H4 (cell line): ENCODE data around the gene RSPH1. TPM values are rescaled to one million over a fixed set of nuclear protein-coding genes. Genes with fewer than 3 reads are reported as not detected.

Source experiments
- DNase-seq: peaks from one replicate; pipeline ENCODE4 v3.0.0-alpha.2; 2015; ENCODE audit warnings: low spot score
- total RNA-seq: library from RNA; depleted of rRNA; stranded (reverse); fragments of >200 nt; shearing (Covaris generic); gene quantifications from 2 replicates; pipeline ENCODE4 v1.2.3, GENCODE V29; 2014; rRNA removed

RSPH1 gene
- total RNA-seq, 1 experiment from 2014 or later = not detected

DNA sequence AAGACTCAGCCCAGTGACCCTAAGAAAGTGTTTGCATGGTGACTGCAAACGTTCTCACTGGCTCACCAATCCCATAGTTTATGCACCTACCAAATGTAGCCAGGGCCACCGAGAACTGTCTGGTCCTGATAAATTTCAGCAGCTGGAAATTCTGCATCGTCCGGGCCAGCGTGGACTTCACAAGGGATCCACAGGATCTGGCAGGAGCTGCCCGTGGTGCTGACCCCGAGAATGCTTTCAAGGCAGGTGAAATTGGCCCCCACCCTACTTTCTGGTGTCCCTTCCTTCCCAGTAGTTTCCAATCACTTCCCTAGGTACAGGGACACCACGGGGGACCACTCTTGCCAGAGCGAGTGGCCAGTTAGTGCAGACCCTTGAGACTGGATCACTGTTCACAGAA is 66.2 kb downstream of the RSPH1 start:
- DNase-seq = no peak

DNA sequence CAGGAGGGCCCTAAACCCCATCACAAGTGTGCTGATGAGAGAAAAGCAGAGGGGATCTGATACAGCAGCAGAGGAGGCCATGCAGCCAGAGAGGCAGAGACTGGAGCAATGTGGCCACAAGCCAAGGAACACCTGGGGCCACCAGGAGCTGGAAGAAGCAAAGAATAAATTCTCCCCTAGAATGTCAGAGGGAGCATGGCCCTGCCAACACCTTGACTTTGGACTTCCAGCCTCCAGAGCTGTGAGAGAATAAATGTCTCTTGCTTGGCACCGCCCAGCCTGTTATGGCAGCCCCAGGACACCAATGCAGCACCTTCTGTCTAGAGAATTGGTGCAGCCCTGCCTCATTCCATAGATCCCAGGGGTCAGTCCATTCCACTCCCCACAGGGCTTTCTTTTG is 67.0 kb downstream of the RSPH1 start:
- DNase-seq = no peak

DNA sequence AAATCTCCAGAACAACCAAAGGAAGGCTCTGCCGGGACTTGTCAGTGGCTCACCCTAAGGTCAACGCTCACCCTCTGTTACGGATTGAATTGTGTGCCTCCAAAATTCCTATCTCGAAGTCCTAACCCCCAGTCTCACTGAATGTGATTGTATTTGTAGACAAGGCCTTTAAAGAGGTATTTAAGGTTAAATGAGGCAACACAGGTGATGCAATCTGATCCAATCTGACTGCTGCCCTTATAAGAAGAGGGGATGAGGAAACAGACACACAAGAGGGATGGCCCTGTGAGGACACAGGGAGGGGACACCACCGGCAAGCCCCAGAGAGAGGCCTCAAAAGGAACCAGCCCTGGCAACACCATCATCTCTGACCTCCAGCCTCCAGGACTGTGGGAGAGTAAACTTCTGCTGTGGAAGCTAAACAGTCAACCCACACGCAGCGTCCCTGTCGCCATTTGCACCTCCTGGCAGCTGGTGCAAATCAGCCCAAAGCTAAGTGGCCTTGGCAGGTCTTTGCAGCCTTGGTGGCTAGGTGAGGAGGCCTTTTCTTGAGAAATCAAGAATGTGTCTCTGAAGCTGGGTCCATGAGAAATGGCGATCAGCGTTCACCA is 68.1 kb downstream of the RSPH1 start:
- DNase-seq = no peak

DNA sequence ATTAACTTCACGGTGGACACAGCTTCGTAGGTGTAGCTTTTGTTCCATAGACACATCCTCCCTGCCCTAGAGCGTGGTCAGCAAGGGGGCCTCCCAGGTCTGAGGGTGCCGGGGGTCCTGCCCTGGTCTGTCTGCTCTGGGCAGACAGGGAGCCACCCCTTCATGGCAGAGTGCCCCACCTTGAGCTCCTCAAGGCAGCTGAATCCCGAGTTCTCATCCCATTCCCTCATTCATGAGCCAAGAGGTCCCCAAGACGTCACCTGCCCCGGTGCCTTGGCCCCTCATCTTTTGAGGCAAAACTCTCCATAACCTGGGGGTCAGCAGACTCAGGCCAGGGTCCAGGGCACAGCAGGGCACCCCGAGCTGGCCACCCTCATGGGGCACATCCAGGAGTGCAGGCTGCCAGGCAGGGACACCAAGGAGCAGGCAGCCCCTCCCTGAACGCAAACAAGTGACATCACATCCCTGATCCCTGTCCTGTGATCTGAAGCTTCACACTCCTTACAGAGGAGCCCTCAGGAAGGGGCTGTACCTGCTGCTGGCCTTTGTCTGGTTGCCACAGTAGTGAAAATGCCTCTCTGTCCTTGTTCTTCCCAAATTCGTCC is 69.0 kb downstream of the RSPH1 start:
- no peak for DNase-seq

DNA sequence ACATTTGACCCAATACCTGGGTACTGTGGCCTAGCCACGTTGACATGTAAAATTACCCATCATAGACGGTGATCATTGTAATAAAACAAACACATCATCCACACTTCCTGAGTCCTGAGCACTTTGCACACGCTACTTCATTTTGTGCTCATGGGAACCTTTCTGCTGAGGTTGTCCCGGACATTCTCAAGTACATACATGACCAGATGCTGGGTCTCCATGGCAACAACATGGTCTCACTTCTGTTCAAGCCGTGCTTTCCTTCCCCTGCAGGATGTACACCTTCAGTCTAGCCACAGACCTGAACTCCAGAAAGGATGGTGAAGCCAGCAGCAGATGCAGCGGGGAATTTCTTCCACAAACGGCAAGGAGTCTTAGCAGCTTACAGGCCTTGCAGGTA is 69.6 kb downstream of the RSPH1 start:
- no peak for DNase-seq

DNA sequence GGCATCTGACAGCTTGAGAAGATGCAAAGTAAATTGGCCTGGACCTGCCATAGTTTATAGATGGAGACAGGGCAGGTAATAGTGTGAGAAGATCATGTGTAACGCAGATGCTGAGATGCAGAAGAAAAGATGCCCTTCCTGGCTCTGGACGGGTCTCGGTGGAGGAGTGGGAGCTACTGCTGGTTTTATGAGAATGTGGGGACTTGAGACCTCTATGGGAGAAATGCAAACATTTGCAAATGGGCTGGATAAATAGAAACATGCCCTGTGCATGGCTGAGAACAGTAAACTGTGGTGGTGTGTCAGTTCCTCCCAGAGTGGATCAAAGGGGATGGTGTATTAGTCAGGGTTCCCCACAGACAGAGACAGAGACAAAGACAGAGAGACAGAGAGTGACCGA is 70.4 kb downstream of the RSPH1 start:
- DNase-seq = no peak

DNA sequence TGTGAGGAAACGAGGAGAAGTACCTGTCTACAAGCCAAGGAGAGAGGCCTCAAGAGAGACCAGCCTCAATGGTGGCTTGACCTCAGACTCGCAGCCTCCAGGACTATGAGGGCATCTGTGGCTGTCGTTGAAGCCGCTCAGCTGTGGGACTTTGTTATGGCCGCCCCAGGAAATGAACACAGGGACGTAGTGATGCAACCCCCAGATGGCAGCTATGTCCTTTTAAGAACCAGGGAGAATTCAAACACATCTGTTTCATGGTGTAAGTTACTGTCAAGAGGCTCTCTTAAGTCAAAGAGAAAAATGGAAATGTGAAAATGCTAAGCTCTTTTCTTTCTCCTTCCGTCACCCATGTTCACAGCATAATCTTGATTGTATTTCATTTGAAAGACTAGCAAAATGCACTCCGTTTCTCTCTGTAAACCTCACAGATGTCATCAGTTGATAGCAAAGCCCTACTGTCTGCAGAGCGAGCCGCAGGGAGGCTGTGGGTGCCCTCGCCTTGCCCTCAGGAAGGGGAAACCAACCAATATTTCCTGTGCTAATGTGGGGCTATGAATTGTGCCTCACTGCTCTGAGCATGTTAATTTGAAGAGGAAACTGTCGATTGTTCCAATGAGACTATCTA is 71.0 kb downstream of the RSPH1 start:
- no peak for DNase-seq

DNA sequence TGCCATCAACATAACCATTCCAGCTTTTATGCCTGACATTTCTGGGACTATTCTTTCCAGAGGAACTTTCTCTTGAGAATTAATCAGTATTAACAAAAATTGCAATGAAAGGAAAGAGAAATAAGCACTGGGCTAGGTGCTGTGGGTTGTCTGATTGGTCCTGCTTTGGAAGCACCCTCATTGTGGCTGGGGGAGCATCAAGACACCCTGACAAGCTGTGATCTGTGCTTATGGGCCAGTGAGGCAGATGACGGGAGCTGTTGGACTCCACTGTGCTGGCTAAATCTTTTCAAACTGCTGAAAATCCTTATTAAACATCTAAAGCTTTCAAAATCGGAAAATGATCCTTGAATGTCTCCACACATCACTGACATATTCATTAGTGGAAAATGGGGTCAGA is 72.3 kb downstream of the RSPH1 start:
- no peak for DNase-seq

DNA sequence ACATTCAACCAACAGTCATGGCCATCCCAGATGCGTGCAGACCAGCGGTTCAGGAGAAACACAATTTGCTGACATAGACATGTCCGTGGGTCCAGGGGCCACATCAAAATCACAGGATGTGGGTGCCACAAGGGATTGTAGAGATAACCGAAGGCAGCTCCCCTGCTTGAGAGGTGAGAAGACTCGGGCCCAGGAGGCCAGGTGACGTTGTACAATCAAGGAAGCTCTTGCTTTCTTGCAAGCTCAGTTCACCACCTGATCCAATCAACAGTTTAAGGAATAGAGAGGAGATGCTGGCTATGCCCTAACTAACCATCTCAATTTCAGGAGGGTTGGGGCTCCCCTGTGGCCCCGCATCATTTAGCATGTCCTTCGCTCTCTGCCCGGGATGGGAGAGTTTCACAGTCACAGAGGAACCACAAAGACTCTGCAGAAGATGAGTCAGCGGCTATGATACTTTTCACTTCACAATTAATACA is 72.8 kb downstream of the RSPH1 start:
- DNase-seq = no peak

Other genes starting within 250 kb of the RSPH1 start
- gene TFF3, start 180.8 kb downstream of the RSPH1 start, total RNA-seq = not detected in 2 replicates
- not detected in 2 replicates for gene TFF2, start 145.2 kb downstream of the RSPH1 start, total RNA-seq
- not detected in 2 replicates for gene TFF1, start 129.7 kb downstream of the RSPH1 start, total RNA-seq
- 3.2 and 6.9 TPM in 2 replicates for gene TMPRSS3, start 100.2 kb downstream of the RSPH1 start, total RNA-seq
- gene UBASH3A, start 92.3 kb downstream of the RSPH1 start, total RNA-seq = not detected in 2 replicates
- 6.7 and 9.2 TPM in 2 replicates for gene SLC37A1, start 17.6 kb upstream of the RSPH1 start, total RNA-seq
- gene PDE9A, start 157.4 kb upstream of the RSPH1 start, total RNA-seq = 2.7 and 6.4 TPM in 2 replicates